GM23338 (cell line): ENCODE results near the gene BMP8A. TPM values are rescaled to one million over a fixed set of nuclear protein-coding genes. Genes with fewer than 3 reads are reported as not detected.

Experiments used
- ATAC-seq: fragments of 200-7000 bp; cut with Tn5 transposase; 3 replicates; pipeline ENCODE4 v1.9.1; 2020
- DNase-seq: peaks from one replicate; pipeline ENCODE4 v3.0.0-alpha.2; 2015; ENCODE audit warnings: low spot score
- H2AFZ ChIP-seq: fragments of 200-600 bp; sonication (generic); 2 replicates; pipeline ENCODE4 v1.8.0; 2016; ENCODE audit warnings: antibody characterized with exemption, mild to moderate bottlenecking, moderate library complexity
- H3F3A ChIP-seq: fragments of 200-600 bp; sonication (generic); replicated peaks from 2 replicates; pipeline ENCODE4 v1.8.0; 2017; ENCODE audit warnings: antibody characterized with exemption, mixed run types, low read depth
- H3K27ac ChIP-seq: fragments of 200-600 bp; sonication (generic); 2 replicates; pipeline ENCODE4 v1.6.1; 2016; ENCODE audit warnings: low read depth
- H3K27me3 ChIP-seq: fragments of 200-600 bp; sonication (generic); 2 replicates; pipeline ENCODE4 v1.8.0; 2016; ENCODE audit warnings: mild to moderate bottlenecking, mixed run types, moderate library complexity; ENCODE audit not compliant: insufficient read depth
- H3K36me3 ChIP-seq: fragments of 200-600 bp; sonication (generic); 2 replicates; pipeline ENCODE4 v1.8.0; 2016; ENCODE audit warnings: mild to moderate bottlenecking; ENCODE audit not compliant: insufficient read depth
- H3K4me1 ChIP-seq: fragments of 200-600 bp; sonication (generic); 2 replicates; pipeline ENCODE4 v1.8.0; 2016; ENCODE audit warnings: mild to moderate bottlenecking, moderate library complexity; ENCODE audit not compliant: insufficient read depth
- H3K4me2 ChIP-seq: fragments of 200-600 bp; sonication (generic); 2 replicates; pipeline ENCODE4 v1.7.1; 2017; ENCODE audit warnings: mixed run types
- H3K4me3 ChIP-seq: fragments of 200-600 bp; sonication (generic); 2 replicates; pipeline ENCODE4 v1.6.1; 2016; ENCODE audit warnings: mixed run types
- H3K79me2 ChIP-seq: fragments of 200-600 bp; sonication (generic); replicated peaks from 2 replicates; pipeline ENCODE4 v1.8.0; 2017; ENCODE audit warnings: mild to moderate bottlenecking; ENCODE audit not compliant: insufficient read depth
- H3K9me2 ChIP-seq: fragments of 200-600 bp; sonication (generic); 2 replicates; pipeline ENCODE4 v1.8.0; 2017; ENCODE audit not compliant: insufficient read depth
- H4K20me1 ChIP-seq: fragments of 200-600 bp; sonication (generic); replicated peaks from 2 replicates; pipeline ENCODE4 v1.8.0; 2017; ENCODE audit warnings: mild to moderate bottlenecking; ENCODE audit not compliant: insufficient read depth
- H3K27ac Mint-ChIP-seq: 2 replicates; pipeline ENCODE4 v1.8.0; 2020; ENCODE audit warnings: inconsistent platforms, mild to moderate bottlenecking, moderate library complexity, mixed read lengths
- H3K27me3 Mint-ChIP-seq: 3 replicates; pipeline ENCODE4 v1.8.0; 2022; ENCODE audit warnings: low read depth, mild to moderate bottlenecking, moderate library complexity, mixed read lengths, inconsistent platforms; ENCODE audit not compliant: insufficient read depth, poor library complexity
- H3K36me3 Mint-ChIP-seq: 3 replicates; pipeline ENCODE4 v1.8.0; 2021; ENCODE audit warnings: low read depth, mild to moderate bottlenecking, inconsistent platforms, moderate library complexity, mixed read lengths
- H3K4me1 Mint-ChIP-seq: 3 replicates; pipeline ENCODE4 v1.8.0; 2020; ENCODE audit warnings: mild to moderate bottlenecking, inconsistent platforms, mixed read lengths
- H3K4me3 Mint-ChIP-seq: 3 replicates; pipeline ENCODE4 v1.8.0; 2021; ENCODE audit warnings: moderate library complexity, mild to moderate bottlenecking, inconsistent platforms, mixed read lengths
- H3K9me3 Mint-ChIP-seq: 3 replicates; pipeline ENCODE4 v1.8.0; 2020; ENCODE audit warnings: moderate library complexity, mild to moderate bottlenecking, inconsistent platforms, mixed read lengths
- ETS1 ChIP-seq: IDR thresholded peaks from 2 replicates; pipeline ENCODE4 v1.6.1; 2016; ENCODE audit warnings: antibody characterized with exemption
- EZH2phosphoT487 ChIP-seq: fragments of 200-600 bp; sonication (generic); IDR thresholded peaks from one replicate; pipeline ENCODE4 v1.8.1; 2018; ENCODE audit warnings: antibody characterized with exemption; ENCODE audit not compliant: unreplicated experiment
- JUNB ChIP-seq: IDR thresholded peaks from one replicate; pipeline ENCODE4 v1.6.1; 2016; ENCODE audit warnings: antibody characterized with exemption; ENCODE audit not compliant: unreplicated experiment
- NANOG ChIP-seq: IDR thresholded peaks from 2 replicates; pipeline ENCODE4 v1.6.1; 2016; ENCODE audit warnings: antibody characterized with exemption, borderline replicate concordance
- POLR2AphosphoS5 ChIP-seq: IDR thresholded peaks from 2 replicates; pipeline ENCODE4 v1.6.1; 2016; ENCODE audit warnings: antibody characterized with exemption, low read depth
- STAT1 ChIP-seq: IDR thresholded peaks from one replicate; pipeline ENCODE4 v1.6.1; 2016; ENCODE audit warnings: antibody characterized with exemption; ENCODE audit not compliant: unreplicated experiment
- polyA plus RNA-seq: library from polyadenylated mRNA; unstranded; fragments of >200 nt; fragmentation: Nextera tagmentation; extraction: Ambion mirVana; gene quantifications from 2 replicates; pipeline ENCODE4 v1.2.1, GENCODE V29; 2016
- total RNA-seq: library from RNA; depleted of rRNA; stranded (reverse); fragments of >200 nt; shearing (Covaris generic); gene quantifications from 2 replicates; pipeline ENCODE4 v1.2.3, GENCODE V29; 2014
- TF ChIP-seq, protein P1 (sequence below): fragments of 250-450 bp; sonication (Bioruptor Pico); IDR thresholded peaks from 2 replicates; pipeline ENCODE4 v1.5.0; 2020; ENCODE audit warnings: mild to moderate bottlenecking, moderate library complexity

Gene BMP8A
- total and polyA plus RNA-seq, 2 experiments from 2014 or later: 0.34 to 0.63 TPM

GRCh38 chr1:39470040-39470439 is 21.4 kb upstream of the BMP8A start:
- Histone ChIP-seq H3K4me3 (no peak overlapping the region), H3K9me2 (no peaks in the 10 kb centered on the region), H3K4me2 (no peak overlapping the region), H4K20me1 (peaks cover 10% of the 10 kb centered on the region; the same call in 1 of the 2 replicates), H3K4me1 (no peaks in the 10 kb centered on the region), H2AFZ (no peak overlapping the region), H3F3A (peaks cover 18% of the 10 kb centered on the region), H3K36me3 (peaks cover 47% of the 10 kb centered on the region), H3K79me2 (no peaks in the 10 kb centered on the region), H3K27me3 (no peaks in the 10 kb centered on the region), H3K27ac (no peak overlapping the region)
- Mint-ChIP-seq H3K27ac (no peak overlapping the region), H3K9me3 (no peaks in the 10 kb centered on the region), H3K4me1 (no peaks in the 10 kb centered on the region), H3K4me3 (no peak overlapping the region), H3K27me3 (peaks cover 16% of the 10 kb centered on the region), H3K36me3 (peaks cover 68% of the 10 kb centered on the region)
- ATAC-seq (no peak), DNase-seq (no peak)
- TF ChIP-seq ETS1: no peak
- no peak for TF ChIP-seq POLR2AphosphoS5
- no peak for TF ChIP-seq JUNB
- no peak for TF ChIP-seq NANOG
- TF ChIP-seq, protein P1, sequence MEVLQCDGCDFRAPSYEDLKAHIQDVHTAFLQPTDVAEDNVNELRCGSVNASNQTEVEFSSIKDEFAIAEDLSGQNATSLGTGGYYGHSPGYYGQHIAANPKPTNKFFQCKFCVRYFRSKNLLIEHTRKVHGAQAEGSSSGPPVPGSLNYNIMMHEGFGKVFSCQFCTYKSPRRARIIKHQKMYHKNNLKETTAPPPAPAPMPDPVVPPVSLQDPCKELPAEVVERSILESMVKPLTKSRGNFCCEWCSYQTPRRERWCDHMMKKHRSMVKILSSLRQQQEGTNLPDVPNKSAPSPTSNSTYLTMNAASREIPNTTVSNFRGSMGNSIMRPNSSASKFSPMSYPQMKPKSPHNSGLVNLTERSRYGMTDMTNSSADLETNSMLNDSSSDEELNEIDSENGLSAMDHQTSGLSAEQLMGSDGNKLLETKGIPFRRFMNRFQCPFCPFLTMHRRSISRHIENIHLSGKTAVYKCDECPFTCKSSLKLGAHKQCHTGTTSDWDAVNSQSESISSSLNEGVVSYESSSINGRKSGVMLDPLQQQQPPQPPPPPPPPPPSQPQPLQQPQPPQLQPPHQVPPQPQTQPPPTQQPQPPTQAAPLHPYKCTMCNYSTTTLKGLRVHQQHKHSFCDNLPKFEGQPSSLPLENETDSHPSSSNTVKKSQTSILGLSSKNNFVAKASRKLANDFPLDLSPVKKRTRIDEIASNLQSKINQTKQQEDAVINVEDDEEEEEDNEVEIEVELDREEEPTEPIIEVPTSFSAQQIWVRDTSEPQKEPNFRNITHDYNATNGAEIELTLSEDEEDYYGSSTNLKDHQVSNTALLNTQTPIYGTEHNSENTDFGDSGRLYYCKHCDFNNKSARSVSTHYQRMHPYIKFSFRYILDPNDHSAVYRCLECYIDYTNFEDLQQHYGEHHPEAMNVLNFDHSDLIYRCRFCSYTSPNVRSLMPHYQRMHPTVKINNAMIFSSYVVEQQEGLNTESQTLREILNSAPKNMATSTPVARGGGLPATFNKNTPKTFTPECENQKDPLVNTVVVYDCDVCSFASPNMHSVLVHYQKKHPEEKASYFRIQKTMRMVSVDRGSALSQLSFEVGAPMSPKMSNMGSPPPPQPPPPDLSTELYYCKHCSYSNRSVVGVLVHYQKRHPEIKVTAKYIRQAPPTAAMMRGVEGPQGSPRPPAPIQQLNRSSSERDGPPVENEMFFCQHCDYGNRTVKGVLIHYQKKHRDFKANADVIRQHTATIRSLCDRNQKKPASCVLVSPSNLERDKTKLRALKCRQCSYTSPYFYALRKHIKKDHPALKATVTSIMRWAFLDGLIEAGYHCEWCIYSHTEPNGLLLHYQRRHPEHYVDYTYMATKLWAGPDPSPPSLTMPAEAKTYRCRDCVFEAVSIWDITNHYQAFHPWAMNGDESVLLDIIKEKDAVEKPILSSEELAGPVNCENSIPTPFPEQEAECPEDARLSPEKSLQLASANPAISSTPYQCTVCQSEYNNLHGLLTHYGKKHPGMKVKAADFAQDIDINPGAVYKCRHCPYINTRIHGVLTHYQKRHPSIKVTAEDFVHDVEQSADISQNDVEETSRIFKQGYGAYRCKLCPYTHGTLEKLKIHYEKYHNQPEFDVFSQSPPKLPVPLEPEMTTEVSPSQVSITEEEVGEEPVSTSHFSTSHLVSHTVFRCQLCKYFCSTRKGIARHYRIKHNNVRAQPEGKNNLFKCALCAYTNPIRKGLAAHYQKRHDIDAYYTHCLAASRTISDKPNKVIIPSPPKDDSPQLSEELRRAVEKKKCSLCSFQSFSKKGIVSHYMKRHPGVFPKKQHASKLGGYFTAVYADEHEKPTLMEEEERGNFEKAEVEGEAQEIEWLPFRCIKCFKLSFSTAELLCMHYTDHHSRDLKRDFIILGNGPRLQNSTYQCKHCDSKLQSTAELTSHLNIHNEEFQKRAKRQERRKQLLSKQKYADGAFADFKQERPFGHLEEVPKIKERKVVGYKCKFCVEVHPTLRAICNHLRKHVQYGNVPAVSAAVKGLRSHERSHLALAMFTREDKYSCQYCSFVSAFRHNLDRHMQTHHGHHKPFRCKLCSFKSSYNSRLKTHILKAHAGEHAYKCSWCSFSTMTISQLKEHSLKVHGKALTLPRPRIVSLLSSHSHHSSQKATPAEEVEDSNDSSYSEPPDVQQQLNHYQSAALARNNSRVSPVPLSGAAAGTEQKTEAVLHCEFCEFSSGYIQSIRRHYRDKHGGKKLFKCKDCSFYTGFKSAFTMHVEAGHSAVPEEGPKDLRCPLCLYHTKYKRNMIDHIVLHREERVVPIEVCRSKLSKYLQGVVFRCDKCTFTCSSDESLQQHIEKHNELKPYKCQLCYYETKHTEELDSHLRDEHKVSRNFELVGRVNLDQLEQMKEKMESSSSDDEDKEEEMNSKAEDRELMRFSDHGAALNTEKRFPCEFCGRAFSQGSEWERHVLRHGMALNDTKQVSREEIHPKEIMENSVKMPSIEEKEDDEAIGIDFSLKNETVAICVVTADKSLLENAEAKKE: no peak
- TF ChIP-seq EZH2phosphoT487: no peak
- no peak for TF ChIP-seq STAT1
